Astrocyte (in vitro differentiated cells and primary cell): ENCODE results near the gene LMTK2. TPM values are rescaled to one million over a fixed set of nuclear protein-coding genes. Genes with fewer than 3 reads are reported as not detected.

Source experiments
- DNase-seq: peaks from one replicate; pipeline ENCODE4 v3.0.0-alpha.2; 2010; ENCODE audit warnings: low read depth
- FAIRE-seq: peaks from 2 replicates; lab custom pipeline; 2011; peaks lifted over from hg19 to GRCh38; lab: Jason Lieb, UNC
- H2AFZ ChIP-seq: 2 replicates; pipeline ENCODE4 v1.6.0; 2012; ENCODE audit warnings: low read depth, low read length, inconsistent platforms
- H3K27ac ChIP-seq: 2 replicates; pipeline ENCODE4 v1.5.1; 2011; ENCODE audit warnings: low read depth, low read length, inconsistent platforms
- H3K27me3 ChIP-seq: 2 replicates; pipeline ENCODE4 v1.6.0; 2011; ENCODE audit warnings: low read length, inconsistent platforms; ENCODE audit not compliant: insufficient read depth
- H3K36me3 ChIP-seq: 2 replicates; pipeline ENCODE4 v1.5.1; 2011; ENCODE audit warnings: low read length, inconsistent platforms; ENCODE audit not compliant: insufficient read depth
- H3K4me1 ChIP-seq: 2 replicates; pipeline ENCODE4 v1.5.1; 2011; ENCODE audit warnings: low read length, inconsistent platforms; ENCODE audit not compliant: insufficient read depth
- H3K4me2 ChIP-seq: 2 replicates; pipeline ENCODE4 v1.6.0; 2012; ENCODE audit warnings: low read length, inconsistent platforms
- H3K4me3 ChIP-seq: 2 replicates; pipeline ENCODE4 v1.5.1; 2011; ENCODE audit warnings: low read depth, mild to moderate bottlenecking, low read length, inconsistent platforms; ENCODE audit not compliant: insufficient read depth
- H3K79me2 ChIP-seq: 2 replicates; pipeline ENCODE4 v1.6.0; 2012; ENCODE audit warnings: mild to moderate bottlenecking, low read length, inconsistent platforms; ENCODE audit not compliant: insufficient read depth
- H3K9ac ChIP-seq: 2 replicates; pipeline ENCODE4 v1.6.0; 2012; ENCODE audit warnings: mild to moderate bottlenecking, low read length, inconsistent platforms
- H3K9me3 ChIP-seq: 2 replicates; pipeline ENCODE4 v1.5.1; 2012; ENCODE audit warnings: low read depth, mild to moderate bottlenecking, low read length, inconsistent platforms; ENCODE audit not compliant: insufficient read depth
- H4K20me1 ChIP-seq: 2 replicates; pipeline ENCODE4 v1.6.0; 2012; ENCODE audit warnings: low read length, inconsistent platforms; ENCODE audit not compliant: insufficient read depth
- H3K27ac Mint-ChIP-seq: one replicate; pipeline ENCODE4 v1.8.0; 2021; ENCODE audit warnings: mild to moderate bottlenecking, mixed read lengths; ENCODE audit not compliant: unreplicated experiment
- H3K27me3 Mint-ChIP-seq: one replicate; pipeline ENCODE4 v1.8.0; 2021; ENCODE audit warnings: low read depth, mixed read lengths; ENCODE audit not compliant: unreplicated experiment
- H3K36me3 Mint-ChIP-seq: one replicate; pipeline ENCODE4 v1.8.0; 2021; ENCODE audit warnings: low read depth, mixed read lengths; ENCODE audit not compliant: unreplicated experiment
- H3K4me1 Mint-ChIP-seq: one replicate; pipeline ENCODE4 v1.8.0; 2021; ENCODE audit warnings: low read depth, mixed read lengths; ENCODE audit not compliant: unreplicated experiment
- H3K4me3 Mint-ChIP-seq: one replicate; pipeline ENCODE4 v1.8.0; 2021; ENCODE audit warnings: mild to moderate bottlenecking, moderate library complexity, mixed read lengths; ENCODE audit not compliant: unreplicated experiment
- H3K9me3 Mint-ChIP-seq: one replicate; pipeline ENCODE4 v1.8.0; 2021; ENCODE audit warnings: mild to moderate bottlenecking, mixed read lengths; ENCODE audit not compliant: unreplicated experiment
- EZH2 ChIP-seq: IDR thresholded peaks from 2 replicates; pipeline ENCODE4 v1.6.1; 2012; ENCODE audit warnings: mild to moderate bottlenecking, low read length, inconsistent platforms; ENCODE audit not compliant: insufficient read depth
- total RNA-seq: library from RNA; stranded (reverse); gene quantifications from 2 replicates; pipeline ENCODE4 v1.2.1, GENCODE V29; 2021
- TF ChIP-seq, protein P1 (sequence below): IDR thresholded peaks from 2 replicates; pipeline ENCODE4 v1.5.1; 2011; ENCODE audit warnings: low read depth, mild to moderate bottlenecking, inconsistent platforms, low read length, moderate library complexity; ENCODE audit not compliant: insufficient read depth

LMTK2 gene
- total RNA-seq, 1 donor from 2014 or later, result 15.2 TPM

DNA sequence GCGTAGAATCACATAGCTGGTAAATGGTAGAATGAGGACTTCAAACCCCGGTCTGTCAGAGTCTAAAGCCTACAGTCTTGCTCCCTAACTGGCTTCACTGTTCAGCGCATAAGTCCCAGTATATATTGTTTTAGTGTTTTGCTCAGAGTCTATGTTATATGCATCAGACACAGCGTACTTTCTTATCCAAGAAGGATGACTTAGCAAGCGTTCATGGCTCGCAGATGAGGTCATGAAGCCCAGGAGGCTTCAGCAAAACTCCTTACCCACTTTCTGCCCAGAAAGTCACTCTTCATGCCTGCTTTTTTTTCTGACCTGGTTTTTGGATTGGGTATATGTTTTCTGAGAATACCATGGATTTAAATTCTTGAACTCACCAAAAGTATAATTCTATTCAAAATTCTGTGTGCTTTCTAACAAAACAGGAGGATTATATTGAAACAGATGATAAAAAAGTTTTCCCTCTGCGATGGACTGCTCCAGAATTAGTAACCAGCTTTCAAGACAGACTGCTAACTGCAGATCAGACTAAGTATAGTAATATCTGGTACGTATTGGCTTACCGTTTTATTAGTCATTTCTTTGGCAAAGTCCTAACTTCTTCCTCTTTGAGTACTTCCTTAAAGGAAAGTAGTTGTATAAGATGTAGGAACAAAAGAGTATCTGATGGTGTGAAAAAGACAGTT lies 79.9 kb downstream of the LMTK2 start:
- no peak for FAIRE-seq
- Histone ChIP-seq H3K9ac (peak overlapping the region; percentile 62), H3K27ac (peak overlapping the region; percentile 83)

DNA sequence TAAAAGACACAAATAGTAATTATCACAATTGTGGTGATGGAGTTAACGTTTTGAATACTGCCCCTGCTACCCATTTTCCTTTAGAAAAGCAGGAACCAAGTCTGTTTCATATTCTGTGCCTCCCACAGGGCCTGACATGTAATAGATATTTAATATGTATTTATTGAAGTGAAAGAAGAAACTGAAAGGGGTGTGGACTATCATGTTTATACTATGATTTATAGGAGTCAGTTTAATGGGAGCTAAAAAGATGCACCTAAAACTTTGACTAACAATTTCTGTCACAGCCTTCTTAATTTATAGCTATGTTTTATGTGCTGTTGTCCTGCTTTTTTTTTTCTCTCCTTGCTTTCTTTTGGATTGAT lies 80.5 kb downstream of the LMTK2 start:
- Histone ChIP-seq H3K36me3 (no peaks in the 10 kb centered on the region), H3K27me3 (no peaks in the 10 kb centered on the region), H3K27ac (peak overlapping the region; percentile 83), H3K4me3 (no peak overlapping the region), H3K9me3 (peaks cover 2% of the 10 kb centered on the region), H3K79me2 (no peaks in the 10 kb centered on the region), H3K9ac (peak overlapping the region; percentile 62), H2AFZ (no peak overlapping the region), H3K4me1 (peaks cover 5% of the 10 kb centered on the region), H3K4me2 (peak overlapping the region; percentile 60), H4K20me1 (no peaks in the 10 kb centered on the region)
- FAIRE-seq (no peak), DNase-seq (no peak)
- Mint-ChIP-seq H3K27ac (no peak overlapping the region), H3K36me3 (peaks cover 21% of the 10 kb centered on the region), H3K4me3 (no peak overlapping the region), H3K27me3 (no peaks in the 10 kb centered on the region), H3K4me1 (peaks cover 4% of the 10 kb centered on the region), H3K9me3 (peaks cover 6% of the 10 kb centered on the region)
- TF ChIP-seq EZH2, result no peak
- TF ChIP-seq, protein P1, sequence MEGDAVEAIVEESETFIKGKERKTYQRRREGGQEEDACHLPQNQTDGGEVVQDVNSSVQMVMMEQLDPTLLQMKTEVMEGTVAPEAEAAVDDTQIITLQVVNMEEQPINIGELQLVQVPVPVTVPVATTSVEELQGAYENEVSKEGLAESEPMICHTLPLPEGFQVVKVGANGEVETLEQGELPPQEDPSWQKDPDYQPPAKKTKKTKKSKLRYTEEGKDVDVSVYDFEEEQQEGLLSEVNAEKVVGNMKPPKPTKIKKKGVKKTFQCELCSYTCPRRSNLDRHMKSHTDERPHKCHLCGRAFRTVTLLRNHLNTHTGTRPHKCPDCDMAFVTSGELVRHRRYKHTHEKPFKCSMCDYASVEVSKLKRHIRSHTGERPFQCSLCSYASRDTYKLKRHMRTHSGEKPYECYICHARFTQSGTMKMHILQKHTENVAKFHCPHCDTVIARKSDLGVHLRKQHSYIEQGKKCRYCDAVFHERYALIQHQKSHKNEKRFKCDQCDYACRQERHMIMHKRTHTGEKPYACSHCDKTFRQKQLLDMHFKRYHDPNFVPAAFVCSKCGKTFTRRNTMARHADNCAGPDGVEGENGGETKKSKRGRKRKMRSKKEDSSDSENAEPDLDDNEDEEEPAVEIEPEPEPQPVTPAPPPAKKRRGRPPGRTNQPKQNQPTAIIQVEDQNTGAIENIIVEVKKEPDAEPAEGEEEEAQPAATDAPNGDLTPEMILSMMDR, result no peak

More for the DNA sequence above, 79.9 kb downstream of the LMTK2 start:
- H3K9me3 ChIP-seq, result peaks cover 2% of the 10 kb centered on the region
- peaks cover 5% of the 10 kb centered on the region for H3K4me1 ChIP-seq
- H2AFZ ChIP-seq, result no peak overlapping the region
- Mint-ChIP-seq H3K9me3 (peaks cover 6% of the 10 kb centered on the region), H3K27ac (peak overlapping the region; percentile 47), H3K27me3 (no peaks in the 10 kb centered on the region), H3K36me3 (peaks cover 17% of the 10 kb centered on the region), H3K4me1 (peaks cover 4% of the 10 kb centered on the region), H3K4me3 (no peak overlapping the region)
- no peaks in the 10 kb centered on the region for H3K79me2 ChIP-seq
- no peak overlapping the region for H3K4me3 ChIP-seq
- DNase-seq, result peak; percentile 86
- H3K4me2 ChIP-seq, result peak overlapping the region; percentile 60
- no peaks in the 10 kb centered on the region for H3K36me3 ChIP-seq
- TF ChIP-seq, protein P1, result no peak
- TF ChIP-seq EZH2, result no peak
- no peaks in the 10 kb centered on the region for H4K20me1 ChIP-seq
- no peaks in the 10 kb centered on the region for H3K27me3 ChIP-seq

DNA sequence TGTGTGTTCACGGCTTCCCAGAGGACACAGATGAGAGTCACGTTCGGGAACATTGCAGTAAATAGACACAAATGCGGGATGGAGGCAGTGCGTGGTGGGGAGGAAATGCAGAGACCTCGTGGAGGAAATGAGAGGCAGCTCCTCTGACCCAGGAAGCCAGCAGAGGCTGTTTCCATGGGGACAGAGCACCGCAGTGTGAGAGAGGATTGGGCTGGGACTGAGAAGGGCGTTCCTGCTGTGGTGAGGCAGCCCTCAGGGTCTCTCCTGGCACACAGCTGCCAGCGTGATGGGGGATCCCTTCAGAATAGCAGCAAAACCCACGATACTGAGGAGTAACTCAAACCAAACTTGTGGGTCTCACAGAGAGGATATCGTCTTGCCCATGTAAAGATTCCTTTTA lies 82.9 kb downstream of the LMTK2 start:
- no peak overlapping the region for H3K4me2 ChIP-seq
- H2AFZ ChIP-seq, result no peak overlapping the region
- H3K4me3 ChIP-seq, result no peak overlapping the region
- peaks cover 2% of the 10 kb centered on the region for H3K9me3 ChIP-seq
- H3K4me3 Mint-ChIP-seq, result no peak overlapping the region
- H3K4me1 ChIP-seq, result peaks cover 5% of the 10 kb centered on the region
- no peaks in the 10 kb centered on the region for H3K27me3 Mint-ChIP-seq
- peaks cover 6% of the 10 kb centered on the region for H3K9me3 Mint-ChIP-seq
- no peaks in the 10 kb centered on the region for H3K27me3 ChIP-seq
- TF ChIP-seq, protein P1, result no peak
- TF ChIP-seq EZH2, result no peak
- no peak for FAIRE-seq
- no peaks in the 10 kb centered on the region for H4K20me1 ChIP-seq
- H3K27ac ChIP-seq, result no peak overlapping the region
- no peaks in the 10 kb centered on the region for H3K36me3 ChIP-seq
- no peak overlapping the region for H3K27ac Mint-ChIP-seq
- peaks cover 4% of the 10 kb centered on the region for H3K4me1 Mint-ChIP-seq
- H3K9ac ChIP-seq, result no peak overlapping the region
- H3K36me3 Mint-ChIP-seq, result peaks cover 23% of the 10 kb centered on the region
- H3K79me2 ChIP-seq, result no peaks in the 10 kb centered on the region
- DNase-seq, result no peak
